ENCODE measurements around the gene ZNF841.
A peak's percentile ranks its signal among the peaks of the same experiment; 100 is the strongest.
"Not testable (repeated sequence)": the region's sequence is repeated elsewhere in the genome, so short reads cannot be mapped to it uniquely, and the experiment has no call there.

The ZNF841 gene

GRCh38 chr19:52070496-52070895, 25.1 kb downstream of the ZNF841 start:
- FAIRE-seq, result no peak
- no peak for DNase-seq (ENCODE audit: extremely low spot score, insufficient read length, low read depth)

GRCh38 chr19:52069653-52070052, 25.9 kb downstream of the ZNF841 start:
- no peak for FAIRE-seq

GRCh38 chr19:52066258-52066863, 29.2 kb downstream of the ZNF841 start:
- FAIRE-seq, result no peak

More at GRCh38 chr19:52069653-52070052, 25.9 kb downstream of the ZNF841 start:
- no peak for DNase-seq (ENCODE audit: extremely low spot score, insufficient read length, low read depth)

GRCh38 chr19:52065399-52065798, 30.2 kb downstream of the ZNF841 start:
- no peak for FAIRE-seq
- no peak for DNase-seq (ENCODE audit: extremely low spot score, insufficient read length, low read depth)

More at GRCh38 chr19:52066258-52066863, 29.2 kb downstream of the ZNF841 start:
- no peak for DNase-seq (ENCODE audit: extremely low spot score, insufficient read length, low read depth)

GRCh38 chr19:52056480-52056879, 39.1 kb downstream of the ZNF841 start:
- not testable (repeated sequence) for FAIRE-seq; DNase-seq (ENCODE audit: extremely low spot score, insufficient read length, low read depth)

- DNase-seq (ENCODE audit: extremely low spot score, insufficient read length, low read depth); FAIRE-seq: not testable (repeated sequence)
These were observed 43.8 kb downstream of the ZNF841 start for GRCh38 chr19:52051736-52052135.

GRCh38 chr19:52048555-52049501, 46.7 kb downstream of the ZNF841 start, which contains the start of gene ZNF432:
TSS of gene ZNF432 (minus strand) at chr19:52048838. CDS start at chr19:52046868, 1,970 bp downstream.
- FAIRE-seq (peak; percentile 84), DNase-seq (ENCODE audit: extremely low spot score, insufficient read length, low read depth) (peak; percentile 54)

GRCh38 chr19:52039169-52039568, 56.4 kb downstream of the ZNF841 start:
- FAIRE-seq (no peak), DNase-seq (ENCODE audit: extremely low spot score, insufficient read length, low read depth) (no peak)

GRCh38 chr19:52034051-52034728, 61.4 kb downstream of the ZNF841 start:
- no peak for DNase-seq (ENCODE audit: extremely low spot score, insufficient read length, low read depth)
- no peak for FAIRE-seq

GRCh38 chr19:52028780-52029123, 66.8 kb downstream of the ZNF841 start:
- FAIRE-seq, result no peak
- no peak for DNase-seq (ENCODE audit: extremely low spot score, insufficient read length, low read depth)

GRCh38 chr19:52028027-52028779, 67.4 kb downstream of the ZNF841 start, which contains the start of gene ZNF614:
TSS of gene ZNF614 (minus strand) at chr19:52028379. CDS start at chr19:52025745, 2,634 bp downstream.
- FAIRE-seq, result peak; percentile 74
- peak; percentile 69 for DNase-seq (ENCODE audit: extremely low spot score, insufficient read length, low read depth)

GRCh38 chr19:52026255-52026990, 69.1 kb downstream of the ZNF841 start:
- FAIRE-seq, result not testable (repeated sequence)

GRCh38 chr19:52024478-52024877, 71.1 kb downstream of the ZNF841 start:
- not testable (repeated sequence) for FAIRE-seq; DNase-seq (ENCODE audit: extremely low spot score, insufficient read length, low read depth)

More at GRCh38 chr19:52026255-52026990, 69.1 kb downstream of the ZNF841 start:
- not testable (repeated sequence) for DNase-seq (ENCODE audit: extremely low spot score, insufficient read length, low read depth)

GRCh38 chr19:52022193-52022592, 73.4 kb downstream of the ZNF841 start:
- FAIRE-seq, result no peak

GRCh38 chr19:52020506-52020905, 75.1 kb downstream of the ZNF841 start:
- DNase-seq (ENCODE audit: extremely low spot score, insufficient read length, low read depth), result no peak

More at GRCh38 chr19:52022193-52022592, 73.4 kb downstream of the ZNF841 start:
- no peak for DNase-seq (ENCODE audit: extremely low spot score, insufficient read length, low read depth)

More at GRCh38 chr19:52020506-52020905, 75.1 kb downstream of the ZNF841 start:
- no peak for FAIRE-seq

Data from GM18507 (cell line).